ENCODE data around the gene ADCY6. TPM values are rescaled to one million over a fixed set of nuclear protein-coding genes. Genes with fewer than 3 reads are reported as not detected.

Gene ADCY6
- total RNA-seq, 1 experiment from 2014 or later, result 24.1 TPM

DNA sequence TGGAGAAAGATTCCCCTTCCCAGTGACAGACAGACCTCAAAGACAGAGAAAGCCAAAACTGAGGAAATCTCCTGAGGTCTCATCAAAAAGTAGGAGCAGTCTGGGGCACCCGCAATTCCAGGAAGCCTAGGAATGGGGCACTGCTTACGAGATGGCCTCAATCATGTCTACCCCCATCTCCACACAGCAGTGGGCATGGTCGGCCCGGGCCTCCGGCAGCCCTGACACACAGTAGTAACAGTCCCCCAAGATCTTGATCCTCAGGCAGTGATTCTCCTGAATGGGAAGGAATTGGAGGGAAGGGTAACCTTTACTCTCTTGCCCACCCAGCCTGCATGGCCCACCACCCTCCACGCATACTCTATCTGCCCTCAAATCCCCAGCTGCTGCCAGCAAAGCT lies 11.9 kb downstream of the ADCY6 start:
- no TSS peak for BruUV-seq (replicated peaks)
- no peak for DNase-seq (ENCODE audit: low read depth, low spot score)
- in situ Hi-C loops (cut with HindIII; ENCODE audit: low pct_unique_long_range_greater_than_20kb, low sequenced_read_pairs), result no loop called here
- ATAC-seq, result no peak
- Histone ChIP-seq H3K4me1 (ENCODE audit: control insufficient read depth, insufficient read depth, low read length) (no peaks in the 10 kb centered on the region), H3K27me3 (ENCODE audit: control insufficient read depth, insufficient read depth, low read length) (no peaks in the 10 kb centered on the region), H3K27ac (ENCODE audit: low read length) (no peak overlapping the region), H3K9me3 (ENCODE audit: control insufficient read depth, insufficient read depth, low read depth, low read length) (no peaks in the 10 kb centered on the region), H3K36me3 (ENCODE audit: control insufficient read depth, insufficient read depth, low read length) (no peaks in the 10 kb centered on the region), H3K4me3 (ENCODE audit: low read depth in 2 of 2, low read length in 2 of 2) (no peak overlapping the region)
- CTCF ChIA-PET, result no interaction called here
- intact Hi-C loops (cut with micrococcal nuclease; ENCODE audit: unreplicated experiment), result no loop called here
- TF ChIP-seq CTCF (IDR thresholded peaks at IDR 0.05), result no peak
- TF ChIP-seq TCF7L2 (IDR thresholded peaks at IDR 0.05; ENCODE audit: low read depth, low read length), result no peak
- TF ChIP-seq SIN3A (IDR thresholded peaks at IDR 0.05; ENCODE audit: borderline replicate concordance, insufficient read depth, low read depth, low read length), result no peak
- TF ChIP-seq, protein P1, sequence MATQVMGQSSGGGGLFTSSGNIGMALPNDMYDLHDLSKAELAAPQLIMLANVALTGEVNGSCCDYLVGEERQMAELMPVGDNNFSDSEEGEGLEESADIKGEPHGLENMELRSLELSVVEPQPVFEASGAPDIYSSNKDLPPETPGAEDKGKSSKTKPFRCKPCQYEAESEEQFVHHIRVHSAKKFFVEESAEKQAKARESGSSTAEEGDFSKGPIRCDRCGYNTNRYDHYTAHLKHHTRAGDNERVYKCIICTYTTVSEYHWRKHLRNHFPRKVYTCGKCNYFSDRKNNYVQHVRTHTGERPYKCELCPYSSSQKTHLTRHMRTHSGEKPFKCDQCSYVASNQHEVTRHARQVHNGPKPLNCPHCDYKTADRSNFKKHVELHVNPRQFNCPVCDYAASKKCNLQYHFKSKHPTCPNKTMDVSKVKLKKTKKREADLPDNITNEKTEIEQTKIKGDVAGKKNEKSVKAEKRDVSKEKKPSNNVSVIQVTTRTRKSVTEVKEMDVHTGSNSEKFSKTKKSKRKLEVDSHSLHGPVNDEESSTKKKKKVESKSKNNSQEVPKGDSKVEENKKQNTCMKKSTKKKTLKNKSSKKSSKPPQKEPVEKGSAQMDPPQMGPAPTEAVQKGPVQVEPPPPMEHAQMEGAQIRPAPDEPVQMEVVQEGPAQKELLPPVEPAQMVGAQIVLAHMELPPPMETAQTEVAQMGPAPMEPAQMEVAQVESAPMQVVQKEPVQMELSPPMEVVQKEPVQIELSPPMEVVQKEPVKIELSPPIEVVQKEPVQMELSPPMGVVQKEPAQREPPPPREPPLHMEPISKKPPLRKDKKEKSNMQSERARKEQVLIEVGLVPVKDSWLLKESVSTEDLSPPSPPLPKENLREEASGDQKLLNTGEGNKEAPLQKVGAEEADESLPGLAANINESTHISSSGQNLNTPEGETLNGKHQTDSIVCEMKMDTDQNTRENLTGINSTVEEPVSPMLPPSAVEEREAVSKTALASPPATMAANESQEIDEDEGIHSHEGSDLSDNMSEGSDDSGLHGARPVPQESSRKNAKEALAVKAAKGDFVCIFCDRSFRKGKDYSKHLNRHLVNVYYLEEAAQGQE (IDR thresholded peaks at IDR 0.05; ENCODE audit: insufficient read depth in 1 of 2, low read depth in 2 of 2, low read length in 1 of 2), result no peak
- TF ChIP-seq POLR2AphosphoS5 (IDR thresholded peaks at IDR 0.05; ENCODE audit: low read depth, low read length), result no peak
- POLR2A ChIA-PET, result interaction anchor here (0.5 kb wide), 1 partner anchor 748 kb away, joined by 3 read pairs; no protein-coding TSS in a partner anchor

DNA sequence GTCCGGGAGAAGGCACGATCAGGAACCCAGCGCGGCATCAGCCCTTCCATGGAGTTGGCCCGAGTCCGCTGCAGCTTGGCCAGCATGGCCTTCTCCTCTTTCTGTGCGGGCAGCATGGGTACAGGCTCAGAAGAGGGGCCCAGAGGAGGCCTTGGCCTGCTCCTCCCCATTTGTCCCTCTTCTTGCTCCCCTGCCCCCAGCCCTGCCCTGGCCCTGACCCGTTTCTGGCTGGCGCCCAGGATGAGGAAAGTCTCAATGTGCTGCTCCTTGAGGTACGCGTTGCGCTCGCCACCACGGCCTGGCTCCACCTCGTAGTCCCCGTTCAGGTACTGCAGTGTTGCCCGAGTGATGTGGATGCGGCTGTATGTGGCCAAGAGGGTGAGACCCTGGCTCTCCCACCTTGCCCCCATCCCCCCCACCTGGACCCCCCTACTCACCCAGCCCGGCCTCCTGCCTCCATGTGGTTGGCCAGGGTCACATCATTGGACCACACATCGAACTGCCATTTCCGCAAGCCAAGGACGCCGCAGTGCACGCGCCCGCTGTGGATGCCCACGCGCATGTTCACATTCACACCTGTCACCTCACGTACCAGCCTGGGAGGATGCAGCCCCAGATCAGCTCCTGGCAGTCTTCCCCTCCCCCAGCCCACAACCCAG lies 12.8 kb downstream of the ADCY6 start:
- no peaks in the 10 kb centered on the region for H3K36me3 ChIP-seq (ENCODE audit: control insufficient read depth, insufficient read depth, low read length)

More for the DNA sequence above, 12.8 kb downstream of the ADCY6 start:
- H3K27me3 ChIP-seq (ENCODE audit: control insufficient read depth, insufficient read depth, low read length), result no peaks in the 10 kb centered on the region
- H3K9me3 ChIP-seq (ENCODE audit: control insufficient read depth, insufficient read depth, low read depth, low read length), result no peaks in the 10 kb centered on the region
- H3K4me1 ChIP-seq (ENCODE audit: control insufficient read depth, insufficient read depth, low read length), result no peaks in the 10 kb centered on the region
- DNase-seq (ENCODE audit: low read depth, low spot score), result no peak
- H3K27ac ChIP-seq (ENCODE audit: low read length), result no peak overlapping the region
- in situ Hi-C loops (cut with HindIII; ENCODE audit: low pct_unique_long_range_greater_than_20kb, low sequenced_read_pairs) (no loop called here), intact Hi-C loops (cut with micrococcal nuclease; ENCODE audit: unreplicated experiment) (no loop called here)
- BruUV-seq (replicated peaks), result no TSS peak
- no peak overlapping the region for H3K4me3 ChIP-seq (ENCODE audit: low read depth in 2 of 2, low read length in 2 of 2)
- ChIA-PET CTCF (no interaction called here), POLR2A (no interaction called here)
- ATAC-seq, result no peak
- TF ChIP-seq, protein P1 (IDR thresholded peaks at IDR 0.05; ENCODE audit: insufficient read depth in 1 of 2, low read depth in 2 of 2, low read length in 1 of 2), result no peak
- TF ChIP-seq TCF7L2 (IDR thresholded peaks at IDR 0.05; ENCODE audit: low read depth, low read length), result no peak
- TF ChIP-seq CTCF (IDR thresholded peaks at IDR 0.05), result no peak
- no peak for TF ChIP-seq POLR2AphosphoS5 (IDR thresholded peaks at IDR 0.05; ENCODE audit: low read depth, low read length)
- no peak for TF ChIP-seq SIN3A (IDR thresholded peaks at IDR 0.05; ENCODE audit: borderline replicate concordance, insufficient read depth, low read depth, low read length)
